ENCODE data around the gene UIMC1. TPM values are rescaled to one million over a fixed set of nuclear protein-coding genes. Genes with fewer than 3 reads are reported as not detected.

The UIMC1 gene
- total RNA-seq, 2 donors from 2014 or later: 33.1 to 33.3 TPM

GRCh38 chr5:176864755-176865154 lies 141.8 kb downstream of the UIMC1 start:
- no peak for DNase-seq
- intact Hi-C loops (cut with DNase I, micrococcal nuclease): no loop called here
- no peak for ATAC-seq

GRCh38 chr5:176863765-176864098 lies 142.8 kb downstream of the UIMC1 start:
- intact Hi-C loops (cut with DNase I, micrococcal nuclease): no loop called here
- ATAC-seq: no peak
- DNase-seq: no peak

GRCh38 chr5:176863041-176863764 lies 143.4 kb downstream of the UIMC1 start:
- no peak for DNase-seq
- intact Hi-C loops (cut with DNase I, micrococcal nuclease): no loop called here

GRCh38 chr5:176862330-176862995 lies 144.1 kb downstream of the UIMC1 start:
- DNase-seq: no peak
- intact Hi-C loops (cut with DNase I, micrococcal nuclease): no loop called here
- ATAC-seq: no peak

More at GRCh38 chr5:176863041-176863764, 143.4 kb downstream of the UIMC1 start:
- no peak for ATAC-seq

DNA sequence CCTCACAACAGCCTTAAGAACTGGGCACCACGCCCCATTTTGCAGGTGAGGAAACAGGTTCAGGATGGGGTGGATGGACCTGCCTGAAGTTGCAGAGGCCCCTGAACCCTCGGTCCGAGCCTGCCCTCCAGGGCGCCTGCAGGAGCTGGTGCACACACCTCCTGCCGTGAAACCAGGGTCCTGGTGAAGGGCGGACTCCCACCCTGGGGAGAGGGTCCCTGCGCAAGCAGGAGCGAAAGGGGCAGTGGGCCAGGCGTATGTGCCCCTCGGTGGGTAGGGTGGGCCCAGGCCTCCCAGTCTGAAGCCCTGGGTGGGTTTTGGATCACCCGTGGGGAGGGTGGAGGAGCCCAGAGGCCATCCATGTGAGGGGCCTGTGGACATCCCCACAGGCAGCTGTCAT lies 145.3 kb downstream of the UIMC1 start:
- intact Hi-C loops (cut with DNase I, micrococcal nuclease): no loop called here
- ATAC-seq (no peak), DNase-seq (no peak)

- DNase-seq (no peak), ATAC-seq (no peak)
- intact Hi-C loops (cut with DNase I, micrococcal nuclease): no loop called here
These were observed 146.2 kb downstream of the UIMC1 start for GRCh38 chr5:176860381-176860780.

GRCh38 chr5:176859916-176860315 lies 146.7 kb downstream of the UIMC1 start:
- no peak for ATAC-seq
- intact Hi-C loops (cut with DNase I, micrococcal nuclease): no loop called here
- no peak for DNase-seq

DNA sequence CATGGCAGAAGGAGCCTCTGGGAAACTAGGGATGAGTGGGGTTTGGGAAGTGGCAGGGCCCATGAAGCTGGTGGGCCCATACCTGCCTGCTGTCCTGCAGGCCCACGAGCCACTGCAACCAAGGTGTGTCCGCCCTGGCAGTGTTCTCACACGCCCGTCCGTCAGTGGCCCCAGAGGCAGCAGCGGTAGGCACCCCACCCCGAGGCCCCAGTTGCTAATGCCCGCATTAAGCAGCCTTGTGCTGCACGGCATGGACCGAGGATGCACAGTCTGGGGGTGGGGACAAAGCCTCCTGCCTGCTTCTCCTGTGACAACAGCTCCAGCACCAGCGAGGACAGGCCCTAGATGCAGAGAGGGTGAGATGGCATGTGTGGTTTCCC lies 148.7 kb downstream of the UIMC1 start:
- ATAC-seq (no peak), DNase-seq (no peak)
- intact Hi-C loops (cut with DNase I, micrococcal nuclease): no loop called here

GRCh38 chr5:176857216-176857893 lies 149.2 kb downstream of the UIMC1 start:
- ATAC-seq: no peak
- DNase-seq: no peak
- intact Hi-C loops (cut with DNase I, micrococcal nuclease): no loop called here

DNA sequence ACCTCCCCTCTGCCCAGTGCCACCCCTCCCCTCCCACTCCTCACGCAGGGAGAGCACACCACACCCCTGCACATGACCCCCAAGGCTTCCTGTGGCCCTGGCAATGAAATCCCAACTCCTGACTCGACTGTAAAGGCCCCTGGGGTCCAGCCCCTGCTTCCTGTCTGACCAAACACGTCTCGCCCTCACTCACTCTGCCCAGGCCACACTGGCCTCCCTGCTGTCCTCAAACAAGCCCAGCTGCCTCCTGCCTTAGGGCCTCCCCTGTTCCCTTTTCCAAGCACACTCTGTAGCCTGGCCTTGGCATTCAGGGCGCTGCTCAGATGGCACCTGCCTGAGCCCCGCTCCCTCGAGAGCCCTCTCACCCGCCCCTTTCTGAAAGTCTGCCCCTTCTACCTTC lies 149.8 kb downstream of the UIMC1 start:
- ATAC-seq (no peak), DNase-seq (no peak)
- intact Hi-C loops (cut with DNase I, micrococcal nuclease): no loop called here

- no peak for ATAC-seq
- no peak for DNase-seq
- intact Hi-C loops (cut with DNase I, micrococcal nuclease): no loop called here
These were observed 151.0 kb downstream of the UIMC1 start for GRCh38 chr5:176855598-176855997.

Other genes starting within 250 kb of the UIMC1 start
- gene UNC5A, start 196.2 kb downstream of the UIMC1 start, total RNA-seq: not detected
- gene HK3, start 107.4 kb downstream of the UIMC1 start, total RNA-seq: 1 to 10 TPM; 1.3 to 4.4 TPM
- 10 to 100 TPM; 10.9 to 12.6 TPM for gene ZNF346, start 15.9 kb upstream of the UIMC1 start, total RNA-seq
- 10 to 100 TPM; 43.3 to 56.1 TPM for gene FGFR4, start 80.1 kb upstream of the UIMC1 start, total RNA-seq
- 10 to 100 TPM; 55.6 to 65.8 TPM for gene NSD1, start 127.0 kb upstream of the UIMC1 start, total RNA-seq

Measured in left colon (tissue), 2 donors.